ENCODE results near the gene CD38.

The CD38 gene

GRCh38 chr4:15749001-15749400 is 29.1 kb upstream of the CD38 start:
- no peak for TF ChIP-seq CTCF (IDR thresholded peaks at IDR 0.05; ENCODE audit: low read depth, low read length, missing control alignments)
- no peak overlapping the region for H3K27ac ChIP-seq

GRCh38 chr4:15751153-15751552 is 27.0 kb upstream of the CD38 start:
- DNase-seq: no peak
- no peak for TF ChIP-seq CTCF (IDR thresholded peaks at IDR 0.05; ENCODE audit: low read depth, low read length, missing control alignments)
- in situ Hi-C loops (cut with HindIII; ENCODE audit: low pct_ligation_motif_present, low sequenced_read_pairs): no loop called here
- no peaks in the 10 kb centered on the region for H3K36me3 ChIP-seq (replicated peaks)
- no peak overlapping the region for H3K4me3 ChIP-seq (ENCODE audit: low read depth, low read length)
- H3K27ac ChIP-seq: no peak overlapping the region
- no peaks in the 10 kb centered on the region for H3K27me3 ChIP-seq (replicated peaks)

More at GRCh38 chr4:15749001-15749400, 29.1 kb upstream of the CD38 start:
- DNase-seq: no peak
- Histone ChIP-seq H3K36me3 (replicated peaks) (no peaks in the 10 kb centered on the region), H3K4me3 (ENCODE audit: low read depth, low read length) (no peak overlapping the region), H3K27me3 (replicated peaks) (no peaks in the 10 kb centered on the region)
- in situ Hi-C loops (cut with HindIII; ENCODE audit: low pct_ligation_motif_present, low sequenced_read_pairs): no loop called here

- Histone ChIP-seq H3K4me3 (ENCODE audit: low read depth, low read length) (no peak overlapping the region), H3K27ac (peak overlapping the region; percentile 99), H3K27me3 (replicated peaks) (no peaks in the 10 kb centered on the region), H3K36me3 (replicated peaks) (no peaks in the 10 kb centered on the region)
- TF ChIP-seq CTCF (IDR thresholded peaks at IDR 0.05; ENCODE audit: low read depth, low read length, missing control alignments): no peak
- in situ Hi-C loops (cut with HindIII; ENCODE audit: low pct_ligation_motif_present, low sequenced_read_pairs): no loop called here
- no peak for DNase-seq
These were observed 25.0 kb upstream of the CD38 start for GRCh38 chr4:15753081-15753480.

GRCh38 chr4:15753786-15754185 is 24.3 kb upstream of the CD38 start:
- TF ChIP-seq CTCF (IDR thresholded peaks at IDR 0.05; ENCODE audit: low read depth, low read length, missing control alignments): no peak
- H3K27ac ChIP-seq: peak overlapping the region; percentile 99

GRCh38 chr4:15754323-15754722 is 23.8 kb upstream of the CD38 start:
- in situ Hi-C loops (cut with HindIII; ENCODE audit: low pct_ligation_motif_present, low sequenced_read_pairs): no loop called here
- peak overlapping the region; percentile 99 for H3K27ac ChIP-seq
- TF ChIP-seq CTCF (IDR thresholded peaks at IDR 0.05; ENCODE audit: low read depth, low read length, missing control alignments): no peak

More at GRCh38 chr4:15753786-15754185, 24.3 kb upstream of the CD38 start:
- Histone ChIP-seq H3K36me3 (replicated peaks) (no peaks in the 10 kb centered on the region), H3K4me3 (ENCODE audit: low read depth, low read length) (no peak overlapping the region), H3K27me3 (replicated peaks) (no peaks in the 10 kb centered on the region)
- in situ Hi-C loops (cut with HindIII; ENCODE audit: low pct_ligation_motif_present, low sequenced_read_pairs): no loop called here
- peak; percentile 65 for DNase-seq

More at GRCh38 chr4:15754323-15754722, 23.8 kb upstream of the CD38 start:
- peak; percentile 96 for DNase-seq
- H3K27me3 ChIP-seq (replicated peaks): no peaks in the 10 kb centered on the region
- no peak overlapping the region for H3K4me3 ChIP-seq (ENCODE audit: low read depth, low read length)
- H3K36me3 ChIP-seq (replicated peaks): no peaks in the 10 kb centered on the region

All from brain microvascular endothelial cell (primary cell).